GM19328 (cell line): ENCODE measurements around the gene GATA2.

Experiments used
- ATAC-seq: cut with Tn5 transposase; IDR thresholded peaks from one replicate; pipeline ENCODE4 v1.9.1; 2021; ENCODE audit warnings: mild to moderate bottlenecking, moderate library complexity; ENCODE audit not compliant: unreplicated experiment

The GATA2 gene

DNA sequence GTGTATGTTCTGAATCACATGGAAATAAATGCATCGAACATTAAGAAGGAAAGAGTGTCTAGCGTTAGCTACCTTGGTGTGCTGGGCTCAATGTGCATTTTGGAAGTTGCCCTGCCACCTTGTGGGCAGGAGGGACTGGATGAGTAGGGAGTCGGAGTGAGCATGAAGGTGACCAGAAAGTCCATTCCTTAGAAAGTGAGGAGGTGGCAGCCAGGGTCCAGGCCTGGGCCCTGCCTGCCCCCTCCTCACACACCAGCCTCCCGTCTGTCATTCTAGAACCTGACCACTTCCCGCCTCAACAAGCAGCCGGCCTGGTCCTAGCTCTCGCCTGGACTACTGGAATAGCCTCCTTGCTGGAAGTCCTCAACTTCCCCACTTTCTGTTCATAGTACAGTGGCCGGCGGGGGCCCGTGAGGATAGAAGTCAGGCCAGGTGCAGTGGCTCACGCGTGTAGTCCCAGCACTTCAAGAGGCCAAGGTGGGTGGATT, 10.2 kb upstream of the GATA2 start:
- no peak for ATAC-seq

DNA sequence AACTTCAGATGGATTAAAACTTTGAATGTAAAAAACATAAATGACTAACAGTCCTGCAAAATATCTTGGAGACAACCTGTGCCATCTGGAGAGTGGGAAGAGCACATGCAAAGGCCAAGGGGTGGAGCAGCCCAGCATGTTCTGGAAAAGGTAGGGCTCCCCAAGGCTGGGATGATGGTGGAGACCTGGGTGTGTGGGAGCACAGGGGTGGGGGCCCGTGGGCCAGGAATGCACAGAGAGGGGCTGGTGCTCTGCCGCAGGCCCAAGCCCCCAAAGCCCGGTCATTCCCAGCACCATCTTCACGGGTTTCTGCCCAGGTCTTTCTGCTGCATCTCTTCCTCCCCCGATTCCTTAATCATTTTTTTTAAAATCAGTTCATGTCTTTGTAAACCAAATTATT, 9.7 kb upstream of the GATA2 start:
- no peak for ATAC-seq

DNA sequence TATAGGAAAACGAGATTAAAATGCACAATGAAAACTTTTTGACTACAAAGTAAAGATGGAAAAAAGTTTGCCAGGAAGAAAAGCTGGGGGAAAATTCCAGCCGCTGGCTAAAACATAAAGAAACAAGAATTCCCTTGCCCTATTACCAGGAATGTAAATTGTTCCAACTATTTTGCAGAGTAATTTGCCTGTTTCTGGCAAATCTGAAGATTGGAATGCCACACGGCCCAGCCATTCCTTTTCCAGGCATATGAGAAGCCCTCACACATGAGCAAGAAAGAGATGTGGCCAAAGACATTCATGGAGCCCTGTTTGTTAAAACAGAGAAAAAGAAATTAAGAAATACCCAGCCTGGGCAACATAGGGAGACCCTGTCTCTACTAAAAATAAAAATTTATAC, 8.4 kb upstream of the GATA2 start:
- no peak for ATAC-seq

DNA sequence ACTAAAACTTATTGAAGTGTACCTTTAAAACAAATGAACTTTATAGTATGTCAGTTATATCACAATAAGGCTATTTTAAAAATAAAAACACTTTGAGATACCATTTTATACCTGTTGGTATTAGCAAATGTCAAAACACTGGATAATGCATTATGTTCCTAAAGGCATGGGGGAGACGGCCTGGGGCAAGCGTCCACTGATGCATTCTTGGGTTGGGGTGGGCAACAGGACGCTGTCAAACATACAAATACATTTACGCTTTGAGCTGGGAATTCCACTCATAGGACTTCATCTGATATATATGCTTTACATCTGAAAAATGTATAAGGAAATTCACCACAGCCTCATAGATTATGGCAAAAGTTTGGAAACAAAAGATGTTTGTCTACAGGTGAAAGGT, 7.6 kb upstream of the GATA2 start:
- no peak for ATAC-seq

- ATAC-seq, result no peak
Measured at GRCh38 chr3:128499724-128500275, 6.8 kb upstream of the GATA2 start.

- ATAC-seq, result no peak
Measured at GRCh38 chr3:128498901-128499530, 6.0 kb upstream of the GATA2 start.

GRCh38 chr3:128498127-128498626, 5.2 kb upstream of the GATA2 start:
- no peak for ATAC-seq

- no peak for ATAC-seq
Measured at GRCh38 chr3:128497305-128498126, 4.5 kb upstream of the GATA2 start.

- no peak for ATAC-seq
Measured at GRCh38 chr3:128496602-128497304, 3.8 kb upstream of the GATA2 start.

GRCh38 chr3:128496019-128496601, 3.1 kb upstream of the GATA2 start:
- ATAC-seq, result no peak

DNA sequence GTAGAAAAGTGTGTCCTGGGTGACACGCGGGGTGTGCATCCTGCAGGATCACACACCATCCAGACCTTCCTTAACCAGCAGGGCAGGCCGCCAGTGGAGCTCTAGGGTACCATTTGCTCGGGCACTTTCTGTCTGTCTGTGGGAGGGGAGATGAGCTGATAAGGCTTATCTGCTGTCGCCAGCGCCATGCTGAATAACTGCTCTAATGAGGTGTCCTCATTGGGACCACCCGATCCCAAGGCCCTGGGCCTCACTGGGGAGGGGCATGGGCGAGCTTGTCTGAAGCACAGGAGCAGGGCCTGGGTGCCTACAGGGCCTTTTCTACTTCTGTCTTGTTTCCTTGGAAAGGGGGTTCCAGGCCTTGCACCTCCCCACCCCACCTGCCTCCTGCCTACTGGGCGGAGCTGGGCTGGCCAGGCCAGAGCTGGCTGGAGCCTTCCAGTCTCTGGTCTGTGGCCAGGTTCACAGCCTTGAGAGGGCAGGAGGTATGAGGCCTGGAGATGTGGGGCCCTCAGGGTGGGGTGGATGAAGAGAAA, 2.5 kb upstream of the GATA2 start:
- no peak for ATAC-seq

DNA sequence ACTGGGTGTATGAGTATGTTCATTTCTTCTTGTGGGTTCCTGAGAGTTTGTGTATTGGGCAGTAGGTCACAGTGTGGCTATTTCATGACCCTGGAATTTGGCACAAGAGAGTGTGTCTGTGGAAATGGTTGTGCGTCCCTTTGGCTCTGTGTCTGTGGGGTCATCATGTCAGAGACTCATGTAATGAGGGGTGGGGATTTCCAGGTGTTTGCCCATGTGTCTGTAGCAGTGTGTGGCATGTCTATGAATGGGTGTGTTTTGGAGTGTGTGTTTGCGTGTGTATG, 1.3 kb upstream of the GATA2 start:
- no peak for ATAC-seq

DNA sequence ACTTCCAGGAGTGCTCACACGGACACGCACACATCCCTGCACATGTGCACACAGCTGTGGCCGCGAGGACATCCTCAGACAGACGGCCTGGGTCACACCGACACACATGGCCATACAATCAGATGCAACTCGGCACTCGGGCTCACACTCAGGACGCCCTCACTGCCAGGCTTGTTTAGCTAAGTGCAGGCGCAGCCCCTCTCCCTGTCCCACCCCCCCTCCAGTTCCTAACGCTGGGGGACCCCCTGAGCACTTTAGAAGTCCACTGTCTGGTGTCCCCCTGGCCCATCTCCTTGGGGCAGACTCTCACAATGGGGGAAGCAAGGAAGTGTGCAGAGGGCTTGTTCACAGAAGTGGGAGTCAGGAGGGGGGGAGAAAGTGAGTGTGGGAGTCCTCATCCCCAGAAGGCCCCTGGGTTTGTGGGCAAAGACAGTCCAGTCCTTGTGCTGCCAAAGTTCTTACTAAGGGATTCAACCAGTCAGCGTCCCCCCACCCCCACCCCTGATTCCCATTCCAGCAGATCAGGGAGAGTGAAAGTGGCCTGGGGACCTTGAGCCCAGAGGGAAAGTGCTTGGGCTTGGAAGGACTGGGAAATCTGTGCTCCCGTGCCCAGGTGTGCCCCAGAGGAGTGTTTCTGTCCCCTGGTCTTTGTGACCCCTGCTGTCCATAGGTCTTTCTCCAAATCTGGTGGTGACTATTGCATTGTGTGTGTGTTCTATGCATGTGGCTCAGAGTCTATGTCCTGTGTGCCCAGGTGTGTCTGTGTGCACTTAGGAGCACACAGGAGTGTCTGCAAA, 767 bp upstream of the GATA2 start:
- ATAC-seq, result no peak

GRCh38 chr3:128491941-128492670, 895 bp downstream of the GATA2 start:
- no peak for ATAC-seq

DNA sequence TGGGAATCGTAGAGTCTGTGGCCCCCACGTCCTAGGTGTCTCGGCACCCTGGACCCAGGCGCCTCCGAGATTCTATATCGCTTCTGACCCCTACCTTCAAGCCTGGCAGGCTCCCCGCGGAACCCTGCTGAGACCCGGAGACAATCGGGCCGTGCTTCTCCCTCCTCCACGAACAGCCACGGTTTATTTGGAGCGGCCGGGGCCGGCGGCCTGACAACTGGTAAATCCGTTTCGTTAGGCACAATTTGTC, 1.4 kb downstream of the GATA2 start:
- no peak for ATAC-seq

DNA sequence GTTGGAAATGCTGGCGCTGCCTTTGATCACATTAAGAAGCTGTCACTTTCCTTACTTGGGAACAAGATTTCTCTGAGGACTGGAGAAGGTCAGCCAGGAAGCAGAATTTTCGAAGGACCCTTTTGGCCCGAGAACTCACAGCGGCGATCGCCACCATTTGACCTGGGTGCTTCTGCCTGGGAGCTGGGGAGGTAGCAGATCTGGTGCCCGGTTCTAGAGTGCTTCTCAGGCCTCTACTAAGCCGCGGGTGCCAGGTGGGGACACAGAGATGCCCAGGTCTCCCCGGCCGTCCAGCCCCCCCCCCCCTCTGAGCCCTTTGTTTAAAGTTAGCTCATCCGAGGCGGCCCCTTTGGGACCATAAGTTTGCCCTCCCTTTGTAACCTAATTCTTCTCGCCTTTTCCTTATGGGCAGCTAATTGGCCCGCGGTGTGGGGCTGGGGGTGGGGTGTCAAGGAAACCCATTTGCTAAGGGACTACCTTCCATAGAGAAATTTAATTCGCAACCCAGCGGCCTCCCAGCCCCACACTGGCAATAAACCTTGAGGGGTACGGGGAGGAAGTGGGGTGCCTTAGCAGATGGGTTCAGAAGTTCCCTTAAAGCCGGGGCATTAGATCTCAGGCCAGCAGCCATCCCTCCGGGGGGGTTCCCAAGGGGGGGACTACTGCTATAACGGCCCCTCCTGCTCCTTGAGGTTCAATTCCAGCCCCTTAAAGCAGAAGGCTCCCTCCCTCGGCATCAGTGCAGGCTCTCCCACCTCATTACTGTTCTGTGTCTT, 1.9 kb downstream of the GATA2 start:
- no peak for ATAC-seq

- ATAC-seq, result no peak
Measured at GRCh38 chr3:128490650-128490914, 2.4 kb downstream of the GATA2 start.

GRCh38 chr3:128489927-128490649, 2.9 kb downstream of the GATA2 start:
- ATAC-seq, result no peak

GRCh38 chr3:128489674-128489926, 3.4 kb downstream of the GATA2 start:
- no peak for ATAC-seq
